HCT116 (cell line): Measurements from ENCODE around the gene ACVR1. TPM values are rescaled to one million over a fixed set of nuclear protein-coding genes. Genes with fewer than 3 reads are reported as not detected.

ENCODE experiments used
- ATAC-seq: fragments of 200-7000 bp; cut with Tn5 transposase; 2 replicates; pipeline ENCODE4 v1.9.1; 2020; ENCODE audit warnings: mild to moderate bottlenecking, moderate library complexity
- BruUV-seq: library from RNA; stranded (reverse); fragments of 400-500 nt; replicated peaks from 2 replicates; lab custom pipeline; 2021; lab: Mats Ljungman, UMichigan
- CTCF ChIA-PET: fragments of 300-600 bp; sonication (Branson Sonifier 250); formaldehyde crosslinking; loops from one replicate; lab custom pipeline; 2021; ENCODE audit warnings: antibody characterized with exemption; lab: Charles Lee
- POLR2A ChIA-PET: fragments of 300-600, 350-600 bp; sonication (Branson Sonifier 250); formaldehyde crosslinking; loops from one replicate; lab custom pipeline; 2021; ENCODE audit warnings: antibody characterized with exemption; lab: Charles Lee
- RAD21 ChIA-PET, 2 experiments: fragments of 300-600 bp; sonication (Branson Sonifier 250); formaldehyde crosslinking; loops; one replicate each; lab custom pipeline; 2023; ENCODE audit warnings: low total read pairs in 2 of 2; ENCODE audit not compliant: uncharacterized antibody in 2 of 2, unreplicated experiment in 2 of 2, low non-redundant PET in 1 of 2; lab: Charles Lee
- DNase-seq: peaks from one replicate; pipeline ENCODE4 v3.0.0-alpha.2; 2010; ENCODE audit warnings: low read depth, low spot score
- H2AFZ ChIP-seq: fragments of 200-600 bp; shearing (Covaris generic), sonication (generic); 2 replicates; pipeline ENCODE4 v1.6.1; 2017; ENCODE audit warnings: low read depth, mixed run types, mixed read lengths, antibody characterized with exemption, low read length; ENCODE audit not compliant: poor library complexity, severe bottlenecking
- H3K27ac ChIP-seq: 2 replicates; pipeline ENCODE4 v1.5.1; 2012; ENCODE audit warnings: low read depth, low read length
- H3K27me3 ChIP-seq: fragments of 200-600 bp; sonication (generic); 2 replicates; pipeline ENCODE4 v1.6.1; 2016; ENCODE audit warnings: mixed run types, low read length, mixed read lengths; ENCODE audit not compliant: insufficient read depth
- H3K36me3 ChIP-seq, 2 experiments: fragments of 200-500 bp in 1 of 2; fragments of 200-600 bp in 1 of 2; sonication (Bioruptor generic) in 1 of 2; sonication (generic) in 1 of 2; 2 replicates each; pipeline versions ENCODE4 v1.5.1 to v1.6.1; 2014 to 2016; ENCODE audit warnings: low read length in 2 of 2, inconsistent platforms in 1 of 2, mixed read lengths in 1 of 2, mixed run types in 1 of 2; ENCODE audit not compliant: insufficient read depth in 2 of 2, control insufficient read depth in 1 of 2
- H3K4me1 ChIP-seq, 2 experiments: fragments of 200-600 bp in 1 of 2; sonication (generic) in 1 of 2; 2 replicates each; pipeline versions ENCODE4 v1.5.1 to v1.6.1; 2012 to 2017; ENCODE audit warnings: low read length in 2 of 2, inconsistent platforms in 1 of 2, mild to moderate bottlenecking in 1 of 2, mixed read lengths in 1 of 2, mixed run types in 1 of 2, moderate library complexity in 1 of 2; ENCODE audit not compliant: insufficient read depth in 2 of 2, control insufficient read depth in 1 of 2
- H3K4me2 ChIP-seq: fragments of 200-600 bp; sonication (generic); 2 replicates; pipeline ENCODE4 v1.6.1; 2017; ENCODE audit warnings: mixed run types, low read length, mixed read lengths
- H3K4me3 ChIP-seq, 2 experiments: fragments of 200-600 bp in 1 of 2; sonication (generic) in 1 of 2; replicated peaks in 1 of 2; 2 replicates each; pipeline ENCODE4 v1.5.1; 2011 to 2016; ENCODE audit warnings: low read length in 2 of 2, control low read depth in 1 of 2, low read depth in 1 of 2, mild to moderate bottlenecking in 1 of 2, mixed read lengths in 1 of 2, mixed run types in 1 of 2
- H3K79me2 ChIP-seq: fragments of 200-600 bp; sonication (generic); 2 replicates; pipeline ENCODE4 v1.6.1; 2017; ENCODE audit warnings: mild to moderate bottlenecking, mixed run types, low read length, moderate library complexity, mixed read lengths; ENCODE audit not compliant: insufficient read depth
- H3K9ac ChIP-seq: fragments of 200-600 bp; sonication (generic); 2 replicates; pipeline ENCODE4 v1.6.1; 2016; ENCODE audit warnings: low read length, mixed read lengths
- H3K9me2 ChIP-seq: fragments of 200-600 bp; sonication (generic), shearing (Covaris generic); 2 replicates; pipeline ENCODE4 v1.6.1; 2017; ENCODE audit warnings: mixed run types, mild to moderate bottlenecking, moderate library complexity; ENCODE audit not compliant: insufficient read depth
- H3K9me3 ChIP-seq, 2 experiments: fragments of 200-500 bp in 1 of 2; fragments of 200-600 bp in 1 of 2; sonication (Bioruptor generic) in 1 of 2; sonication (generic) in 1 of 2; 2 replicates each; pipeline ENCODE4 v1.6.1; 2014 to 2017; ENCODE audit warnings: low read length in 2 of 2, mixed read lengths in 2 of 2, inconsistent platforms in 1 of 2, low read depth in 1 of 2, mild to moderate bottlenecking in 1 of 2, mixed run types in 1 of 2, moderate library complexity in 1 of 2; ENCODE audit not compliant: control insufficient read depth in 1 of 2, insufficient read depth in 1 of 2
- H4K20me1 ChIP-seq: fragments of 200-600 bp; sonication (generic), shearing (Covaris generic); 2 replicates; pipeline ENCODE4 v1.6.1; 2017; ENCODE audit warnings: mixed run types, mild to moderate bottlenecking, moderate library complexity; ENCODE audit not compliant: insufficient read depth
- ATF3 ChIP-seq: IDR thresholded peaks from 2 replicates; pipeline ENCODE4 v1.6.1; 2012
- CBX3 ChIP-seq: IDR thresholded peaks from 2 replicates; pipeline ENCODE4 v1.6.1; 2012; ENCODE audit warnings: low read depth
- CEBPB ChIP-seq: IDR thresholded peaks from 2 replicates; pipeline ENCODE4 v1.6.1; 2012; ENCODE audit warnings: low read depth
- CTCF ChIP-seq, 3 experiments: fragments of 200-600 bp in 1 of 3; sonication (generic) in 1 of 3; IDR thresholded peaks in 2 of 3; conservative IDR thresholded peaks in 1 of 3; 2 replicates each; pipeline ENCODE4 v1.5.1; 2012 to 2017; ENCODE audit warnings: low read depth in 2 of 3, low read length in 2 of 3, antibody characterized with exemption in 1 of 3, borderline replicate concordance in 1 of 3, control low read depth in 1 of 3, mild to moderate bottlenecking in 1 of 3, mixed read lengths in 1 of 3, mixed run types in 1 of 3, moderate library complexity in 1 of 3; ENCODE audit not compliant: insufficient read depth in 1 of 3
- EGR1 ChIP-seq: IDR thresholded peaks from 2 replicates; pipeline ENCODE4 v1.6.1; 2012; ENCODE audit warnings: low read depth
- EZH2phosphoT487 ChIP-seq: fragments of 200-600 bp; IDR thresholded peaks from 2 replicates; pipeline ENCODE4 v1.6.1; 2018; ENCODE audit warnings: antibody characterized with exemption, borderline replicate concordance
- FOSL1 ChIP-seq: IDR thresholded peaks from 2 replicates; pipeline ENCODE4 v1.6.1; 2012; ENCODE audit warnings: low read depth
- JUND ChIP-seq: IDR thresholded peaks from 2 replicates; pipeline ENCODE4 v1.6.1; 2012
- MAX ChIP-seq: IDR thresholded peaks from 2 replicates; pipeline ENCODE4 v1.6.1; 2012
- POLR2A ChIP-seq: IDR thresholded peaks from 2 replicates; pipeline ENCODE4 v1.7.0; 2011; ENCODE audit warnings: borderline replicate concordance; ENCODE audit not compliant: insufficient read depth, insufficient read length; ENCODE audit errors: extremely low read depth
- POLR2AphosphoS5 ChIP-seq: IDR thresholded peaks from 2 replicates; pipeline ENCODE4 v1.6.1; 2011; ENCODE audit warnings: mild to moderate bottlenecking, low read depth, low read length, moderate library complexity
- RAD21 ChIP-seq: IDR thresholded peaks from 2 replicates; pipeline ENCODE4 v1.6.1; 2012; ENCODE audit warnings: low read depth, mild to moderate bottlenecking
- REST ChIP-seq: IDR thresholded peaks from 2 replicates; pipeline ENCODE4 v1.6.1; 2012; ENCODE audit warnings: low read depth
- SP1 ChIP-seq: IDR thresholded peaks from 2 replicates; pipeline ENCODE4 v1.6.1; 2012; ENCODE audit warnings: low read depth
- SRF ChIP-seq: IDR thresholded peaks from 2 replicates; pipeline ENCODE4 v1.6.1; 2012; ENCODE audit warnings: low read depth
- TCF7L2 ChIP-seq: IDR thresholded peaks from 2 replicates; pipeline ENCODE4 v1.7.0; 2011; ENCODE audit warnings: borderline replicate concordance, inconsistent platforms; ENCODE audit not compliant: insufficient read depth, insufficient read length; ENCODE audit errors: extremely low read depth
- ZBTB33 ChIP-seq: IDR thresholded peaks from 2 replicates; pipeline ENCODE4 v1.6.1; 2011; ENCODE audit warnings: mild to moderate bottlenecking, low read length, moderate library complexity; ENCODE audit not compliant: insufficient replicate concordance; ENCODE audit errors: extremely low read depth
- ZNF274 ChIP-seq: fragments of 200-500 bp; sonication (Bioruptor generic); IDR thresholded peaks from 2 replicates; pipeline ENCODE4 v1.6.1; 2014; ENCODE audit warnings: mild to moderate bottlenecking, low read depth, low read length, inconsistent platforms
- intact Hi-C: fragments of 100-400 bp; cut with micrococcal nuclease; formaldehyde crosslinking; loops from 2 replicates; pipeline ENCODE4 v1.10.0; 2022
- total RNA-seq: library from RNA; stranded (reverse); gene quantifications from one replicate; pipeline ENCODE4 v1.2.1, GENCODE V29; 2021; ENCODE audit not compliant: unreplicated experiment

The ACVR1 gene
- total RNA-seq, 1 experiment from 2014 or later = 16.9 TPM

GRCh38 chr2:157837851-157838441, 38.2 kb downstream of the ACVR1 start:
- ChIA-PET POLR2A (interaction anchor here (1.3 kb wide), 1 partner anchor 13 kb away, joined by 3 read pairs; no protein-coding TSS in a partner anchor), RAD21 (no interaction called here), CTCF (interaction anchor here (0.8 kb wide), 1 partner anchor 13 kb away, joined by 3 read pairs; no protein-coding TSS in a partner anchor)
- Histone ChIP-seq H3K9me2 (no peaks in the 10 kb centered on the region), H2AFZ (no peak overlapping the region), H3K79me2 (no peaks in the 10 kb centered on the region), H3K4me1 (peaks cover 39 to 46% of the 10 kb centered on the region in 2 experiments), H3K4me3 (peak overlapping the region in 1 of 2 experiments; percentile 24; a peak in 2 of 4 replicates), H3K27ac (peak overlapping the region; percentile 56; the same call in 1 of the 2 replicates), H3K36me3 (no peaks in the 10 kb centered on the region), H3K9ac (peak overlapping the region; percentile 40), H3K9me3 (no peaks in the 10 kb centered on the region), H3K4me2 (peak overlapping the region; percentile 74), H4K20me1 (no peaks in the 10 kb centered on the region), H3K27me3 (no peaks in the 10 kb centered on the region)
- TSS peak; percentile 50 for BruUV-seq
- DNase-seq = no peak
- ATAC-seq = no peak
- intact Hi-C loops = no loop called here
- TF ChIP-seq MAX (no peak), ZBTB33 (no peak), FOSL1 (no peak), ATF3 (no peak), EGR1 (no peak), REST (no peak), RAD21 (no peak), POLR2A (no peak), CEBPB (no peak), SP1 (no peak), TCF7L2 (no peak), CBX3 (no peak), CTCF (IDR thresholded peaks at IDR 0.05 in 2 of 3, conservative IDR thresholded peaks at IDR 0.05 in 1 of 3; ENCODE audit: borderline replicate concordance in 1 of 3, insufficient read depth in 1 of 3, low read depth in 2 of 3, low read length in 2 of 3) (no peak), SRF (no peak), POLR2AphosphoS5 (no peak), JUND (no peak), ZNF274 (no peak), EZH2phosphoT487 (no peak)
